A549 (cell line): ENCODE results near the gene SOX13. TPM values are rescaled to one million over a fixed set of nuclear protein-coding genes. Genes with fewer than 3 reads are reported as not detected.

ENCODE experiments used
- ATAC-seq, 2 experiments: fragments of 200-7000 bp in 1 of 2; fragments of >200 bp in 1 of 2; cut with Nextera tagmentation in 1 of 2; cut with Tn5 transposase in 1 of 2; 3 replicates each; pipeline versions ENCODE4 v1.8.0 to v1.9.1; 2018 to 2020; ENCODE audit warnings: mild to moderate bottlenecking in 1 of 2, moderate library complexity in 1 of 2
- CTCF ChIA-PET: fragments of 300-600 bp; sonication (Branson Sonifier 250); formaldehyde crosslinking; extraction: SDS; loops from one replicate; lab custom pipeline; 2021; ENCODE audit warnings: antibody characterized with exemption, inconsistent platforms; lab: Yijun Ruan, JAX
- POLR2A ChIA-PET: fragments of 350-600 bp; formaldehyde crosslinking; extraction: SDS; loops from one replicate; lab custom pipeline; 2021; ENCODE audit warnings: antibody characterized with exemption, inconsistent platforms; lab: Yijun Ruan, JAX
- DNase-seq, 2 experiments: peaks; one replicate each; pipeline versions ENCODE4 v3.0.0 to v3.0.0-alpha.2; 2011 to 2016; ENCODE audit warnings: low read depth in 1 of 2, low spot score in 1 of 2
- FAIRE-seq: peaks from 2 replicates; lab custom pipeline; 2011; peaks lifted over from hg19 to GRCh38; lab: Jason Lieb, UNC
- H3K27ac ChIP-seq, 2 experiments: fragments of >200 bp; sonication (Bioruptor Twin); formaldehyde crosslinking; 3 replicates each; pipeline ENCODE4 v1.5.1; 2016 to 2017
- H3K4me1 ChIP-seq: fragments of >200 bp; sonication (Bioruptor Twin); formaldehyde crosslinking; 3 replicates; pipeline ENCODE4 v1.6.1; 2016
- H3K4me2 ChIP-seq: fragments of >200 bp; sonication (Bioruptor Twin); formaldehyde crosslinking; 3 replicates; pipeline ENCODE4 v1.6.1; 2016
- H3K4me3 ChIP-seq: fragments of >200 bp; sonication (Bioruptor Twin); formaldehyde crosslinking; 3 replicates; pipeline ENCODE4 v1.5.1; 2016
- H3K9me3 ChIP-seq: fragments of >200 bp; sonication (Bioruptor Twin); formaldehyde crosslinking; 3 replicates; pipeline ENCODE4 v1.6.1; 2016
- CHD2 ChIP-seq: fragments of 150-350 bp; IDR thresholded peaks from 2 replicates; pipeline ENCODE4 v1.6.1; 2014; ENCODE audit warnings: low read length; ENCODE audit not compliant: partially characterized antibody
- EHF ChIP-seq: fragments of 250-450 bp; sonication (Bioruptor Pico); IDR thresholded peaks from 2 replicates; pipeline ENCODE4 v1.5.0; 2020; ENCODE audit warnings: mild to moderate bottlenecking
- FOSL2 ChIP-seq, 2 experiments: fragments of 450-650 bp in 1 of 2; fragments of >200 bp in 1 of 2; sonication (Bioruptor Twin) in 1 of 2; formaldehyde crosslinking; IDR thresholded peaks; 2 replicates each; pipeline versions ENCODE4 v1.5.0 to v1.6.1; 2016 to 2020; ENCODE audit warnings: mild to moderate bottlenecking in 1 of 2, moderate library complexity in 1 of 2
- HOXB13 ChIP-seq: fragments of 250-450 bp; sonication (Bioruptor Pico); IDR thresholded peaks from 2 replicates; pipeline ENCODE4 v1.5.0; 2020; ENCODE audit warnings: low read depth, mild to moderate bottlenecking, moderate library complexity
- JUN ChIP-seq, 2 experiments: fragments of >200 bp; sonication (Bioruptor Twin); formaldehyde crosslinking; IDR thresholded peaks; 2 replicates in 1 of 2; 3 replicates in 1 of 2; pipeline ENCODE4 v1.6.1; 2016 to 2017
- KDM1A ChIP-seq: fragments of 200-600 bp; sonication (generic); IDR thresholded peaks from 2 replicates; pipeline ENCODE4 v1.6.1; 2016; ENCODE audit warnings: low read depth, mild to moderate bottlenecking
- KDM5A ChIP-seq: fragments of 200-600 bp; sonication (generic); IDR thresholded peaks from 2 replicates; pipeline ENCODE4 v1.6.1; 2016; ENCODE audit warnings: antibody characterized with exemption, mild to moderate bottlenecking
- MYC ChIP-seq: IDR thresholded peaks from 2 replicates; pipeline ENCODE4 v1.6.1; 2012; ENCODE audit warnings: mild to moderate bottlenecking, inconsistent platforms, low read length, improper control_type of control experiment, borderline replicate concordance
- NR3C1 ChIP-seq: fragments of >200 bp; sonication (Bioruptor Twin); formaldehyde crosslinking; IDR thresholded peaks from 3 replicates; pipeline ENCODE4 v1.6.1; 2017
- RAD21 ChIP-seq, 2 experiments: fragments of >200 bp in 1 of 2; sonication (Bioruptor Twin) in 1 of 2; formaldehyde crosslinking in 1 of 2; IDR thresholded peaks in 1 of 2; conservative IDR thresholded peaks in 1 of 2; 2 replicates in 1 of 2; 3 replicates in 1 of 2; pipeline ENCODE4 v1.6.1; 2012 to 2018; ENCODE audit warnings: inconsistent platforms in 1 of 2
- RCOR1 ChIP-seq: fragments of 150-350 bp; IDR thresholded peaks from 2 replicates; pipeline ENCODE4 v1.6.1; 2014; ENCODE audit warnings: antibody characterized with exemption, low read length, low read depth
- RNF2 ChIP-seq: fragments of 200-600 bp; sonication (generic); IDR thresholded peaks from 2 replicates; pipeline ENCODE4 v1.6.1; 2016; ENCODE audit warnings: low read depth, mild to moderate bottlenecking, antibody characterized with exemption, moderate library complexity, borderline replicate concordance
- SMC3 ChIP-seq: fragments of >200 bp; sonication (Bioruptor Twin); formaldehyde crosslinking; IDR thresholded peaks from 3 replicates; pipeline ENCODE4 v1.6.1; 2018; ENCODE audit warnings: inconsistent platforms
- SREBF2 ChIP-seq: fragments of 450-650 bp; IDR thresholded peaks from 2 replicates; pipeline ENCODE4 v1.6.1; 2014; ENCODE audit warnings: mild to moderate bottlenecking, moderate library complexity
- TFCP2L1 ChIP-seq: fragments of 250-450 bp; sonication (Bioruptor Pico); IDR thresholded peaks from 2 replicates; pipeline ENCODE4 v1.5.0; 2021; ENCODE audit warnings: mild to moderate bottlenecking
- ZC3H11A ChIP-seq: fragments of 450-650 bp; IDR thresholded peaks from 2 replicates; pipeline ENCODE4 v1.6.1; 2014; ENCODE audit warnings: antibody characterized with exemption, mild to moderate bottlenecking
- ZFP36 ChIP-seq: fragments of 450-650 bp; IDR thresholded peaks from 2 replicates; pipeline ENCODE4 v1.6.1; 2014; ENCODE audit warnings: borderline replicate concordance; ENCODE audit not compliant: partially characterized antibody
- WGBS: methylation state at CpG from one replicate; pipeline ENCODE4 v1.1.6; 2017; ENCODE audit errors: missing lambda C conversion rate; 5-methylcytosine and 5-hydroxymethylcytosine counted together
- polyA plus RNA-seq, 4 experiments: library from polyadenylated mRNA; depleted of rRNA in 3 of 4; stranded (reverse); fragments of >200 nt; fragmentation: RNase III in 1 of 4; extraction: RNeasy Plus Mini Kit Qiagen cat#74134 plus additional on column Dnase treatment in 1 of 4; gene quantifications; 2 replicates in 3 of 4; 3 replicates in 1 of 4; pipeline ENCODE4 v1.2.3, GENCODE V29; 2011 to 2017
- TF ChIP-seq, protein P1 (sequence below): fragments of >200 bp; sonication (Bioruptor Twin); formaldehyde crosslinking; IDR thresholded peaks from 2 replicates; pipeline ENCODE4 v1.6.1; 2016
- TF ChIP-seq, protein P2 (sequence below): fragments of 150-350 bp; IDR thresholded peaks from 2 replicates; pipeline ENCODE4 v1.6.1; 2014; ENCODE audit warnings: low read depth, mild to moderate bottlenecking, low read length
- TF ChIP-seq, protein P3 (sequence below): fragments of 450-650 bp; IDR thresholded peaks from 2 replicates; pipeline ENCODE4 v1.6.1; 2014; ENCODE audit warnings: antibody characterized with exemption
- TF ChIP-seq, protein P4 (sequence below): fragments of 250-450 bp; sonication (Bioruptor Pico); IDR thresholded peaks from 2 replicates; pipeline ENCODE4 v1.5.0; 2021; ENCODE audit warnings: mild to moderate bottlenecking, moderate library complexity, borderline replicate concordance
- TF ChIP-seq, protein P5 (sequence below): IDR thresholded peaks from 2 replicates; pipeline ENCODE4 v1.6.1; 2012
- TF ChIP-seq, protein P6 (sequence below): IDR thresholded peaks from 2 replicates; pipeline ENCODE4 v1.6.1; 2012

Gene SOX13
- polyA plus RNA-seq, 2 of the 4 experiments (the other 2 are of a cell fraction), result 6.8 to 9.8 TPM

DNA sequence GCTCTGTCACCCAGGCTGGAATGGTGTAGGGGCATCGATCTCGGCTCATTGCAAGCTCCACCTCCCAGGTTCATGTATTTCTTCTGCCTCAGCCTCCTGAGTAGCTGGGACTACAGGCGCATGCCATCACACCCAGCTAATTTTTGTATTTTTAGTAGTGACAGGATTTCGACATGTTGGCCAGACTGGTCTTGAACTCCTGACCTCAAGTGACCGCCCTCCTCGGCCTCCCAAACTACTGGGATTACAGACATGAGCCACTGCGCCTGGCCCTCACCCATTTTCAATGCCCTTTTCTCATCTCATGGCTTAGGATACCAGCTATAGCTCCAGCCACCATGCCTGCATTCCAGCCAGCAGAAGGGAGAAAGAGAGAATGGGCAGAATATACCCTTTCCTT lies 12.9 kb upstream of the SOX13 start:
- no peak for TF ChIP-seq ZC3H11A
- TF ChIP-seq KDM5A, result no peak
- TF ChIP-seq, protein P1, sequence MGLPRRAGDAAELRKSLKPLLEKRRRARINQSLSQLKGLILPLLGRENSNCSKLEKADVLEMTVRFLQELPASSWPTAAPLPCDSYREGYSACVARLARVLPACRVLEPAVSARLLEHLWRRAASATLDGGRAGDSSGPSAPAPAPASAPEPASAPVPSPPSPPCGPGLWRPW, result no peak
- TF ChIP-seq SMC3, result no peak
- TF ChIP-seq, protein P2, sequence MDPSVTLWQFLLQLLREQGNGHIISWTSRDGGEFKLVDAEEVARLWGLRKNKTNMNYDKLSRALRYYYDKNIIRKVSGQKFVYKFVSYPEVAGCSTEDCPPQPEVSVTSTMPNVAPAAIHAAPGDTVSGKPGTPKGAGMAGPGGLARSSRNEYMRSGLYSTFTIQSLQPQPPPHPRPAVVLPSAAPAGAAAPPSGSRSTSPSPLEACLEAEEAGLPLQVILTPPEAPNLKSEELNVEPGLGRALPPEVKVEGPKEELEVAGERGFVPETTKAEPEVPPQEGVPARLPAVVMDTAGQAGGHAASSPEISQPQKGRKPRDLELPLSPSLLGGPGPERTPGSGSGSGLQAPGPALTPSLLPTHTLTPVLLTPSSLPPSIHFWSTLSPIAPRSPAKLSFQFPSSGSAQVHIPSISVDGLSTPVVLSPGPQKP, result no peak
- no peak for TF ChIP-seq SREBF2
- no peak for TF ChIP-seq KDM1A
- TF ChIP-seq, protein P3, sequence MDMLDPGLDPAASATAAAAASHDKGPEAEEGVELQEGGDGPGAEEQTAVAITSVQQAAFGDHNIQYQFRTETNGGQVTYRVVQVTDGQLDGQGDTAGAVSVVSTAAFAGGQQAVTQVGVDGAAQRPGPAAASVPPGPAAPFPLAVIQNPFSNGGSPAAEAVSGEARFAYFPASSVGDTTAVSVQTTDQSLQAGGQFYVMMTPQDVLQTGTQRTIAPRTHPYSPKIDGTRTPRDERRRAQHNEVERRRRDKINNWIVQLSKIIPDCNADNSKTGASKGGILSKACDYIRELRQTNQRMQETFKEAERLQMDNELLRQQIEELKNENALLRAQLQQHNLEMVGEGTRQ, result no peak
- no peak for TF ChIP-seq ZFP36
- TF ChIP-seq EHF (CRISPR knock-in tag), result no peak
- TF ChIP-seq, protein P4, sequence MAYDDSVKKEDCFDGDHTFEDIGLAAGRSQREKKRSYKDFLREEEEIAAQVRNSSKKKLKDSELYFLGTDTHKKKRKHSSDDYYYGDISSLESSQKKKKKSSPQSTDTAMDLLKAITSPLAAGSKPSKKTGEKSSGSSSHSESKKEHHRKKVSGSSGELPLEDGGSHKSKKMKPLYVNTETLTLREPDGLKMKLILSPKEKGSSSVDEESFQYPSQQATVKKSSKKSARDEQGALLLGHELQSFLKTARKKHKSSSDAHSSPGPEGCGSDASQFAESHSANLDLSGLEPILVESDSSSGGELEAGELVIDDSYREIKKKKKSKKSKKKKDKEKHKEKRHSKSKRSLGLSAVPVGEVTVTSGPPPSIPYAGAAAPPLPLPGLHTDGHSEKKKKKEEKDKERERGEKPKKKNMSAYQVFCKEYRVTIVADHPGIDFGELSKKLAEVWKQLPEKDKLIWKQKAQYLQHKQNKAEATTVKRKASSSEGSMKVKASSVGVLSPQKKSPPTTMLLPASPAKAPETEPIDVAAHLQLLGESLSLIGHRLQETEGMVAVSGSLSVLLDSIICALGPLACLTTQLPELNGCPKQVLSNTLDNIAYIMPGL (CRISPR knock-in tag), result no peak
- TF ChIP-seq, protein P5, sequence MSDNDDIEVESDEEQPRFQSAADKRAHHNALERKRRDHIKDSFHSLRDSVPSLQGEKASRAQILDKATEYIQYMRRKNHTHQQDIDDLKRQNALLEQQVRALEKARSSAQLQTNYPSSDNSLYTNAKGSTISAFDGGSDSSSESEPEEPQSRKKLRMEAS, result no peak
- TF ChIP-seq, protein P6, sequence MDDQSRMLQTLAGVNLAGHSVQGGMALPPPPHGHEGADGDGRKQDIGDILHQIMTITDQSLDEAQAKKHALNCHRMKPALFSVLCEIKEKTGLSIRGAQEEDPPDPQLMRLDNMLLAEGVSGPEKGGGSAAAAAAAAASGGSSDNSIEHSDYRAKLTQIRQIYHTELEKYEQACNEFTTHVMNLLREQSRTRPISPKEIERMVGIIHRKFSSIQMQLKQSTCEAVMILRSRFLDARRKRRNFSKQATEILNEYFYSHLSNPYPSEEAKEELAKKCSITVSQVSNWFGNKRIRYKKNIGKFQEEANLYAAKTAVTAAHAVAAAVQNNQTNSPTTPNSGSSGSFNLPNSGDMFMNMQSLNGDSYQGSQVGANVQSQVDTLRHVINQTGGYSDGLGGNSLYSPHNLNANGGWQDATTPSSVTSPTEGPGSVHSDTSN, result no peak
- no peak for TF ChIP-seq TFCP2L1 (CRISPR knock-in tag)
- TF ChIP-seq JUN (IDR thresholded peaks at IDR 0.05), result no peak
- TF ChIP-seq, all 56 proteins: peak for 0
- Histone ChIP-seq H3K9me3 (no peaks in the 10 kb centered on the region), H3K4me3 (no peak overlapping the region), H3K4me1 (peaks cover 19% of the 10 kb centered on the region), H3K4me2 (no peak overlapping the region), H3K27ac (no peak overlapping the region)
- no peak for ATAC-seq
- ChIA-PET CTCF (interaction anchor here (0.9 to 5.9 kb wide), 4 partner anchors 10 to 189 kb away, joined by 5 to 35 read pairs (median 12); partner anchors contain the start of gene SOX13), POLR2A (no interaction called here)
- 87% methylated on average over 7 of the region's 7 CpGs for WGBS
- FAIRE-seq, result no peak
- DNase-seq, result no peak

DNA sequence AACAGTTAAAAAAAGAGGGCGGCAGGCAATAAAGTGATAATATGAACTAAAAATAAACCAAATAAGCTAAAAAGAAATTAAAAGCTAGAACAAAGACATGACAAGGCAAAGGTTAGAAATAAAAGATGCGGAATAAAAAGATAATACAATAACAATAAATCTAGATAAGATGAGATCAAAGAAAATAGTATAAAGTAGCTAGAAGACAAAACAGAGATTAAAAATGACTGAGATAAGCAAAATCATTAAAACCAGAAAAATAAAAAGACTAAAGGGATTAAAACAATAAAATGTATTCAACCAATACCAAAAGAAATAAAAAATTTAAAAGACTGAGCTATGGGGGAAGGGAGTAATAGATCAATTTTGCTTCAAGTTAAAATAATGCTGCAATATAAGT lies 10.8 kb upstream of the SOX13 start:
- Histone ChIP-seq H3K4me1 (peaks cover 16% of the 10 kb centered on the region), H3K4me2 (no peak overlapping the region), H3K27ac (no peak overlapping the region), H3K4me3 (no peak overlapping the region), H3K9me3 (no peaks in the 10 kb centered on the region)
- WGBS, result 93% methylated on average over 2 of the region's 2 CpGs
- FAIRE-seq, result no peak
- ChIA-PET CTCF (interaction anchor here (0.7 to 5.9 kb wide), 4 partner anchors 11 to 191 kb away, joined by 3 to 35 read pairs (median 3); partner anchors contain the start of gene SOX13), POLR2A (no interaction called here)
- TF ChIP-seq HOXB13 (CRISPR knock-in tag), result no peak
- TF ChIP-seq RNF2, result no peak
- TF ChIP-seq NR3C1, result no peak
- no peak for TF ChIP-seq FOSL2 (IDR thresholded peaks at IDR 0.05)
- TF ChIP-seq FOSL2 (CRISPR knock-in tag; IDR thresholded peaks at IDR 0.05), result no peak
- TF ChIP-seq, protein P6, result no peak
- no peak for TF ChIP-seq CHD2
- TF ChIP-seq JUN (IDR thresholded peaks at IDR 0.05), result no peak
- TF ChIP-seq MYC, result no peak
- TF ChIP-seq RAD21 (conservative IDR thresholded peaks at IDR 0.05 in 1 of 2, IDR thresholded peaks at IDR 0.05 in 1 of 2), result no peak
- TF ChIP-seq, protein P3, result no peak
- TF ChIP-seq RCOR1, result no peak
- ATAC-seq, result no peak
- no peak for DNase-seq
